ENCODE results near the gene PLK5.
"Not testable (repeated sequence)": the region's sequence is repeated elsewhere in the genome, so short reads cannot be mapped to it uniquely, and the experiment has no call there.

Gene PLK5, protein sequence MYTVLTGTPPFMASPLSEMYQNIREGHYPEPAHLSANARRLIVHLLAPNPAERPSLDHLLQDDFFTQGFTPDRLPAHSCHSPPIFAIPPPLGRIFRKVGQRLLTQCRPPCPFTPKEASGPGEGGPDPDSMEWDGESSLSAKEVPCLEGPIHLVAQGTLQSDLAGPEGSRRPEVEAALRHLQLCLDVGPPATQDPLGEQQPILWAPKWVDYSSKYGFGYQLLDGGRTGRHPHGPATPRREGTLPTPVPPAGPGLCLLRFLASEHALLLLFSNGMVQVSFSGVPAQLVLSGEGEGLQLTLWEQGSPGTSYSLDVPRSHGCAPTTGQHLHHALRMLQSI
- total RNA-seq, result 0.26 to 0.56 reads per million in 2 donors

DNA sequence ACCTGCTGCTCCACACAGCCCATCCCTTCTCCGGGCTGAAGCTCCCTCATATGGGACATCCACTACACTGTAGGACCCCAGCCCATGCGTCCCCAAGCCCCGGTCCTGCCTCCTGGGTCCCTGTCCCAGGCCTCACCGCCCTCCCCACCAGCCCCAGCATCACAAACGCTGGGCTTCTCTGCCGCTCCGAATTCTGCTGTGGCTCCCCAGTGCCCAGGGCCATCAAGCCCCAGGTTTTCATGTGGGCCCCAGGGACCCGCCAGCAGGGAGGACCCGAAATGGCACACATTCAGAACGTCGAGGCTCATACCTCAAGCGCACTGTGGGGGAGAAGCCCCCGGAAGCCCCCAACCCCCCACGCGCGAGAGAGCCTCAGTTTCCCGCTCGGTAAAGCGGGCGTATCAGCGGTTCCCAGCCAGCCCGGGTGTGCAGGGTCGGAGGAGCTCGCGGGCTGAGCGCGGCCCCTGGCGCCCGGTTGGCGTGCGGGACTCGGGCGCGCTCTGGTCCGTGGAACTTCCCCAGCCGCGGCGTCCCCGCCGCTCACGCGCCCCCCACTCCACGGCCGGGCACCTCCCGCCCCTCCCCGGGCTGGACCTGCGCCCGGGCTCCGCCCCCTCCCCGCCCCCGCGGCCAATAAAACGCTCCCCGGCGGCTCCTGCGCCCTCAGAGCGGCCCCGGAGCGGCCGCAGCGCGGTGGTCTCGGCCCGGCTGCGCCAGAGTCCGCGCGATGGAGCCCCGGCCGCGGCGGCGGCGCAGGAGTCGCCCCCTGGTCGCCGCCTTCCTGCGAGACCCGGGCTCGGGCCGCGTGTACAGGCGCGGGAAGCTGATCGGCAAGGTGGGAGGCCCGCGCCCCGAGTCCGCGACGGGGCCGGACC is at the start of gene PLK5:
Gene PLK5 (plus strand): TSS at position 666 of the 875 bp plus-strand sequence. CDS start 2,920 bp downstream, outside the sequence.
- no peak for DNase-seq

DNA sequence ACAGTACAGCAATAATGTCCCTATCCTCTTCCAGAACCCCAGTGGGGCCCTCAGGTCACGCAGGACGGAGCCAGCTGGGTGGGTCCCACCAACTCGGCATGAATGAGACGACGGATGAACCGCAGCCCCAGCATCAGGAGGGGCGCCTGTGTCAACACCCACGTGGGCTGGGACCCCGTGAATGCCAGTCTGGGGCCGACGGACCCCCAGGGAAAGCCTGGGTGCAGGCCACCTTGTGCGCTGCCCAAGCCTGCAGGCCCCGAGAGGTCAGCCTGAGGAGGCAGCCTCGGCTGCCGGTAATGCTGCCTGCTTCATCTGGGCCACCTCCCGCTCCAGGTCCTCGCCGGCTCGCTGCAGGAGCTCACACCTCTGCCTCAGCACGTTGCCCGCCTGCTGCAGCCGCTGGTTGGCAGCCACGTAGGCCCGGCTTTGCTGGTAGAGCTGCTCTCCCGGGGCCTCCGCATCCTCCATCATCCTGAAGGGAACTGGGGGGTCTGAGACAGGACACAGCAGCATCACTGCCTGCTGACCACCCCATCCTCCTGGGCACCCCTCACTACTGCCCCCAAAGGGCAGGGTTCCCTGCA is 49.0 kb upstream of the PLK5 start:
- no peak for DNase-seq

DNA sequence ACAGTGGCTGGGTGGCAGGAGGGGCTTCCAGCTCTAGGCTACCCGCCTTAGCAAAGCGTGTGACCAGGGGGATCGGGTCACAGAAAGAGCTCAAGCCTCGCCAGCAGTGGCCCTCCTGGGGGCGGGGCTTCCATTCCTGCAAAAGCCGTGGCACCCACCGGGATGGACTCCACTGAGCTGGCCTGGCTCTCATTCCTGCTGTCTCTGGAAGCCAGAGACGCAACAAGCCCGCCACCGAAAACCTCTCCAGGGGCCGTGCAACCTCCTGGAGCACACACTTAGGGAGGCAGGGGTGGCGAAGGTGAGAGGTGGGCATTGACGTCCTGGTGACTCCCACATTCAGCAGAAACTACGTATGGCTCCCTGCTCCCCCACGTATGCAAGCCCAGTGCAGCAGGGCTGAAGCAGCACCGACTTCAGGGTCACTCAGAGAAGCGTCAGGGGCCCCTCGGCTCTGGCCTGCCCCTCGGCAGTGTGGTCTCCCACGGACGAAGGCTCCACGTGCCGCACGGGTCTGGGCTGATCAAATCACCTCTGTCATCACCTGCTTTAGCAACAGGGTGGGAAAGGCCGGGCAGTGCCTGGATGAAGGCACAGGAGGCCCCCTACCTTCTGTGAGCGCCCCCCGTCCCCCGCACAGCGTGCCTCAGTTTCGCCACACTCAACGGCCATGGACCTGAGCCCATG is 48.0 kb upstream of the PLK5 start:
- no peak for DNase-seq

DNA sequence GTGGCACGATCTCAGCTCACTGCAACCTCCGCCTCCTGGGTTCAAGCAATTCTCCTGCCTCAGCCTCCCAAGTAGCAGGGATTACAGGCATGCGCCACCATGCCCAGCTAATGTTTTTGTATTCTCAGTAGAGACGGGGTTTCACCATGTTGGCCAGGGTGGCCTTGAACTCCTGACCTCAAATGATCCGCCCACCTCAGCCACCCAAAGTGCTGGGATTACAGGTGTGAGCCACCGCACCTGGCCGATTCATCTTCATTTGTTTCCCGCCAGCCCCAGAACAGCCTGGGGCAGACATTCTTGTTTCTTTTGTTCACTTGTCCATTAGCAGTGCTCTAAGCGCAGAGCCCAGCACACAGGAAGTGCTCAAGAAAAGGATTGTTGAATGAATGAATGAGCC is 46.8 kb upstream of the PLK5 start:
- not testable (repeated sequence) for DNase-seq

DNA sequence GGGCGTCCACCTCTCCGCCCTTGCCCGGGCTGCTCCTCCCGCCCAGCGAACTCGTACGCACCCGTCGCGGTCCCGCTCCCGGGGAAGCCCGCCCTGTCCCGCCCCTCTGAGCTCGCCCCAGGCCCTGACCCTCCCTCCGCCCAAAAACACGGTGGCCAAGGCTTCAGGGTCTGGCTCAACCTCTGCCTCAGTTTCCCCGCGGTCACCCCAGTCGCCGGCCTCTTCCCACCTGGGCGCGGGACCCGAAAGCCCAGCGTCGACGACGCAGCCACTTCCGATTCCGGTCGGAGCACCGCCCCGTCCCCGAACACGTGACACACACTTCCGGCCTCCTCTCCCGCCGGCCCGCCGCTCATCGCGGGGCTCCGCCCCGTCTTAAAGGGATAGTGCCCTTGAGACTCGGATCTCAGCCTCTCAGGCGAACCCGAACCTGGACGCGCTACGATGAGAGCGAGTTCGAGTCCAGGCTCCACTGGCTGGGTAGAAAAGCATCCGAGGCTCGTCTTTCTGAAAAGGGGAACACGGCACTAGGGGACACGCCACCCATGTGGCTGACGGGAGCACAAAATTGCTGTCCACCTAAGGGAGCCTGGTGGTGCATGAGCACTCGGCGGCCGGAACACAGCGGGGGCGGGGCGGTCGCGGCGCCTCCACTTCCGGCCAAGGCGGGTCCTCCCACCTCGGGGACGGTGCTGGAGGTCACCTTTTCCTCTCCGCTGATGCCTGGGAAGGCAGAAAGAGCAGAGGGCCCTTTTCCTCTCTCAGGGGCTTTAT is 44.8 kb upstream of the PLK5 start, which contains the start of gene C19orf25:
Gene C19orf25 (minus strand): TSS at position 282 of the 774 bp plus-strand sequence. CDS start 312 bp downstream, outside the sequence.
- DNase-seq, result peak; percentile 79

DNA sequence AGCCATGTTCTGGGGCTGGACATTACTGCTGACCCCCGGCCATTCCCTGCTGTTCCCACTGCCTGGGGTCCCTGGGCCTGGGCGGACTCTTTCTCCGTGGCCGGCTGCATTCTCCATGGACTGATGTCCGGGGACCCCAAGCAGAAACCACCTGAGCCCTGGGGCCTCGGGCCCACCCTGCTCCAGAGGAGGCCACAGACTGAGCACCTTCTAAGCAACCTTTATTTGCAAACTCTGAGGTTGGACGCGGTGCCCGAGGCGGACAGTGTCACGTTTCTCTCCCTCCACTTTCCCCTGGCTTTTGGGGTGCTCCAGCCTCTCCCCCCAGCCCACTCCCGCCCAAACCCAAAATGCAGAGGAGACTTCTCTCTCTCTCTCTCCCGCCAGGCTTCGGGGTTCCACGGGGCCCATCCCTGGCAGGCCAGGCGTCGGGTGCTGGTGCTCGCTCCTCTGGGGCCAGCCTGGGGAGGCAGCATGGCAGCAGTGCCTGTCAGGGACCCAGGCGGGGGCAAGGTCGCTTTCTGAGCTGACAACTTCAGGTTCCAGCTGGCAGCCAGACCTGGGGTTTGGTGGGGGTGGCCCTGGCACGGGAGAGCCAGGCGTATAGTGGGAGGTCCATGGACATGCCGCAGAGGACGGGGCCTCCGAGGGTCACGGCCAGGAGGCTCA is 42.5 kb upstream of the PLK5 start:
- no peak for DNase-seq

DNA sequence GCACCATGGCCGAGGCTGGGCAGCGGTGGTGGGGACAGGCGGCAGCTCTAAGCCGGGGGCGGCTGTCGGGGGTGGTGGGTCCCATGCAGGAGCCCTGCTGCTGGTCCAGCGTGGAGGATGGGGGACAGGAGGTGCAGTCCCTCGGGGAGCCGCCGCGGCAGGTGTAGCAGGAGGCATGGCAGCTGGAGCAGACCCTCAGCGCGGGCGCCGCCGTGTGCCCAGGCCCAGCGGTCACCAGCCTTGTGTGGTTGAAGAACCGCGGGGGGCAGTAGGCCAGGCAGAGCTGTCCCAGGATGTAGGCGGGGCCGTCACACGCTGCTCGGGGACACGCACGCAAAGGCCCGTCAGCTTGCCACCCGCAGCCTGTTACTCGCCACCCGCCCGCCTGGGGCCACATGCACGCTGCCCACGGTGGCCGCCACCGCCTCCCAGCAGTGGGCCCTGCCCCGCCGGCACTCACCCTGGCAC is 42.0 kb upstream of the PLK5 start:
- DNase-seq, result no peak

DNA sequence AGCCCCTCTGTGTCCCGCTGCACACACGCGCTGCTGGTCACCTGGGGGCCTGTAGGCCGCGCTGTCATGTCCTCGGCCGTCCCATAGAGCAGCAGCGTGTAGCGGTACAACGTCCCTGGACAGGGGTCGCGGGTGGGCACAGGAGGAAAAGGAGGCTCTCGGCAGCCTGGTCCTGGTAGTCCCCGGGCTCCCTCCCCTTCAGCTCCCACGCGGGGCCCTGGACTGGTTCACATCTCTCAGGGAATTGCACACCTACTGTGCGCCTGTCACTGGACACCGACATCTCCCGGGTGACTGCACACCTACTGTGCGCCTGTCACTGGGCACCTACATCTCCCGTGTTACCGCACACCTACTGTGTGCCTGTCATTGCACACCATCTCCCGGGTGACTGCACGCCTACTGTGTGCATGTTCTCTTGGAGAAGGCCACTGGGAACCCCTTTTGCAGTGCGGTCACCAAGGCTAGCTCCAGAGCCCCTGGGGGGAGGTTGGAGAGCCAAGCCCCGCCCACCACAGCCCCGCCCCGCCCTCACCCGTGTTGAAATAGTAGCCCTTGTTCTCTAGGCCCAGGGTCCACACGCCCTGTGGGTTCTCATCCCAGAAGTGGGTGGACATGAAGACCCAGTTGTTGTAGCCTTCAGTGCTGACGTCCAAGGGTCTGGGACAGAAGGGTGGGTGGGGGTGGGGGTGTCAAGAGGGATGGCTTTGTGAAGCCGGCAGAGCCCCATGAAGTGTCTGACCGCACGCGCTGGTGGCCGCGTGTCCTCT is 41.3 kb upstream of the PLK5 start:
- no peak for DNase-seq

DNA sequence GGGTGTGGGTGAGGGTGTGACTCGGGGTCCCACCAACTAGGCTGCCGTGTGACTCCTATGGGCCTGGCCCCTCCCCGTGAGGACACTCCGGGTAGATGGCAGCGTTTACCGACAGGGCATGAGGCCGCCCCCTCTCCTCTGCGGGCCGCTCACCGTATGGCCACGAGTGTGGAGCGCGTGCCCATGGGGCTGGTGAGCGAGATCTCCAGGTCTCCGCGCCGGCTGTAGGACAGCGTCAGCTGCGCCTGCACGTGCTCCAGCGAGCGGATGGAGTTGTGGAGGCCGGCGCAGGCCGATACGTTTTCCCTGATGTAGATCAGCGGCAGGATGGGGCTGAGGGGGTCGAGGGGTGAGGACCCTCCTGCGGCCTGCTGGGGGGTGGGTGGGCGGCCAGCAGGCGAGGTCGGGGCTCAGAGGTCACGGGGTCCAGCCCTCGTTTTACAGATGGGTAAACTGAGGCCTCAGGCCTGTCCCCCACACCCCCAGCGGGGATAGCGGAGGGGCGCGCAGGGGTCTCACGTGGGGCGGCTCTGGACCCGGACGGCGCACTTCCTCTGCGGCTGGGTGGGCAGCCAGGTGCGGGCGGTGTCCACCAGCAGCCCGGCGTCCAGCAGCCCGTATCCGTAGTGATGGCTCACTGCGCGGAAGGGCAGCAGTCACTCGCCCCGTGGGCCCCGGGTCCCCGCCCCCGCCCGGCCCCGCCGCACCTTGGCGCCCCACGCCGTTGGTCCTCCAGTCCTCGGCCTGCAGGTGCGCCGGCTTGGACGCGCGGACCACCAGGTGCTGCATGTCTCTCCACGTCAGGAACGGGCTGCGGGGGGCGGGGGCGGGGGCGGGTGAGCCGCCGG is 40.5 kb upstream of the PLK5 start:
- DNase-seq, result no peak

DNA sequence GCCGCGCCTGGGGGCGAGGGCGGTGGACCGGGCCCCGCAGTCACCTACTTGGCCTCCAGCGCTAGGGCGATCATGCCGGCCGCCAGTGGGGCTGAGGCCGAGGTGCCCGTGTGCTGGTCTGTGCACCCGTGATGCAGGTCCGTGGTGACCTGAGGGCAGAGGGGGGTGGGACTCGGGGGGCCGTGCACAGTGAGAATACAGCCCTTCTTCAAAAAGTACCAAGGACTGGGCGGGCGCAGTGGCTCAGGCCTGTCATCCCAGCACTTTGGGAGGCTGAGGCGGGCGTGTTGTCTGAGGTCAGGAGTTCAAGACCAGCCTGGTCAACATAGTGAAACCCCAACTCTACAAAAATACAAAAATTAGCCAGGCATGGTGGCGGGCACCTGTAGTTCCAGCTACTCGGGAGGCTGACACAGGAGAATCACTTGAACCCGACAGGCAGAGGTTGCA is 39.9 kb upstream of the PLK5 start:
- no peak for DNase-seq

DNA sequence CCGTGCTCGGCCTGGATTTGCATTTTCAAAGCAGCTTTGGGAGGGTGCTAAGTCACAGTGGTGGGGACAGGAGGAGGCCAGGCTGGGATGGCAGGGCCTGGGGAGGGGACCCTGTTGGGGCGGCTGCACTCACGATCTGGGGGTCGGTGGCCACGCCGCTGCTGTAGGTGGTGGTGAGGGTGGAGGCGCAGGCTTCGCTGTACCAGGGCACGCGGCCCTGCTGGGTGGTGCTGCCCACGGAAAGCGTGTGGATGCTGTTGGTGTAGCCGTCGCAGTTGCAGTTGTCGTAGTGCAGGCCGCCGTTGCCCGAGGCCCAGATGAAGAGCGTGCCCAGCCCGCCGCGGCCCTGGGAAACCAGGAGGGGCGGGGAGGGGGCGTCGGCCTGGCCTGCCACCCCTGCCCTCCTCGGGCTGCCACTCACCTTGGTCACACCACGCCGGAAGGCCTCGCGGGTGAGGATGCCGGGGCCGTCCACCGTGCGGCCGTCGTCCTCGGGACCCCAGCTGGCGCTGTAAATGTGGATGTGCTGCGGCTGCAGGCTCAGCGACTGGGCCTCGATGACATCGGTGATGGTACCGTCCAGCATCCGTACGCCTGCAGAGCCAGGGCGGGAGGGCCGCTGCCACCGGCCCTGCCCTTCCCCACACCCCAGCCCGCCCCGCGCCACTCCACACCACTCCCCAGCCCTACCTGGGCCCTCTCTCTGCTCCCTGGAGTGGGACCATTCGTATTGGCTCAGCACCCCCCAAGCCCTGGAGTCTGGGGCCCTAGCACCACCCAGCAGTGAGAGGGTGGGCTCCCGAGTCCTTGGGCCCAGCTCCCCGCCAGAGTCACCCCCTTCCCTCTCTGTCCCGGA is 36.9 kb upstream of the PLK5 start:
- no peak for DNase-seq

DNA sequence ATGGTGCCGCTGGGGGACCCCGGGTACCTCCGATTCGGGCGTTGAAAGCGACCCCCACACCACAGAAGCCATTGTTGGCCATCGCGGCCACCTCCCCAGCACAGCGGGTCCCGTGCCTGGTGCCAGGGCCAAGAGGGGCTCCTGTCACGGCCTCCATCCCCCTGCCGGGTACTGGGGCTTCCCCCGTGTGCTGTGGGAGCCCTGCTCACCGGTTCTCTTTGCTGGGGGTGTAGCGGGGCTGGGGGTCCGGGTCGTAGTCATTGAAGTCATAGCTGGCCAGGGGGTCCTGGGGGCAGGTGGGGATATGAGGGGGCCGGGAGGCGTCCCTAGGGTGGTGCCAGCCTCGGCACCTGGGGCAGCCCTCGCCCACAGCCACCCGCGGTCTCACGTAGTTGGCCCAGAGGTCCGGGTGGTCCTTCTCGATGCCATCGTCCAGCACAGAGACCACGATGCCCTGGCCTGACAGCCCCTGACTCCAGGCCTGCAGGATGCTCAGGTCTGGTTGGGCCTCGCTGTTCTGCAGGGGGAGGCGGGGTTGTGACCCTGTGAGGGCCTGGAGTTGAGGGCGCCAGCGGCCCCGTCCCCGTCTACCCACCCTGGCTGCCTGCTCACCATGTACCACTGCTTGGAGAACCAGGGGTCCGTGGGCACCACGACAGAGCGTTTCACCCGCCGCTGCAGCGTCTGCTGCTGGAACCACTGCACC is 36.1 kb upstream of the PLK5 start:
- no peak for DNase-seq

DNA sequence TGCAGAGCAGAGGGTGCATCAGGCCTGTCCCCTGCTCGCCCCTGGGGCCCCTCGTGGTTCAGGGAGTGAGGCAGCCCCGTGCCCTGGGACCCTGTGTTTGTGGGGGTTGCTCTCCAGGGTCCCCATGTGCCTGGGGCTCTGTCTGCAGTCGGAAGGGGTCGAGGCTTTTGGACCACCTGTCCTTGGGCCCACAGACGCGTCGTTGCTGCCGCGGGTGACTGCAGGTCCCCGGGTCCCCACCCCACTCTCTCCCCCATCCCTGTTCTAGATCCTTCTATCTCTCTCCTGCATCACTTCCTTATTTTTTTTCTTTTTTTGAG is 35.6 kb upstream of the PLK5 start:
- DNase-seq, result no peak

DNA sequence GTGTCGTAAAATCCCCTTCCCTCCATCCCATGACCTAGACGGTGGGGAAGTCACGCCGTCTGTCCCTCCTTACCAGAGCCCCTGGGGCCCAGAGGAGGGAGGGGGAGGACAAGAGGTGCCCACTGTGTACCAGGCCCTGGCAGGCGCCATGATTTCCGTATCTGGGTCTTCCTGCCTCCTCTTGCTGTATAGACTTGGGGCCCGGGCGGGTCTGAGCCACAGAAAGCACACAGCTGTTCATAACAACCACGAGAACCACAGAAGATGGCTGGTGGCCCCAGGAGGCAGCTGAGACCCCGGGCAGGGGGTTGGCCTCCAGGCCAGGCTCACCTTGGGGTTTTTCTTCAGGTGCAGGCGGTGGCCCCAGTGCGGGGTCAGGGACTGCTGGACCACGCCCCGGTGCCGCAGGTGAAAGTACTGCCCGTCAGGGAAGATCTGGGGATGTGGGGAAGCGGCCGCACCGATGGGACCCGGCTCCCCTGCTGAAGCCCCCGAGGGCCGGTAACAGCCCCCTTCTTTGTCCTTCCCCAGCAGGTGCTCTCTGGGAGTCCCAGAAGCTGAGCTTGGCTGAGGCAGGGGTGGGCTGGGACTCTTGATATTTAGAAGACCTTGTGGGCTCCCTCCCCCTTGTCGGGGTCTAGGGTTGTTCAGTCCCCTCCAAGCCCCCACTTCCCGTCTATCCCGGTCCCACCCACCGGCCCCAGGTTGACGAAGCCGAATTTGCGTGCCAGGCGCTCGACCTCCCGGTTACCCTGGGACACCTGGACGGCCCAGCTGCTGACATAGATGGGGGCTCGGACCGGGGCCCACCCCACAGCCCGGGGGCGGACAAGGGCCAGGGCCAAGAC is 34.2 kb upstream of the PLK5 start:
- no peak for DNase-seq

DNA sequence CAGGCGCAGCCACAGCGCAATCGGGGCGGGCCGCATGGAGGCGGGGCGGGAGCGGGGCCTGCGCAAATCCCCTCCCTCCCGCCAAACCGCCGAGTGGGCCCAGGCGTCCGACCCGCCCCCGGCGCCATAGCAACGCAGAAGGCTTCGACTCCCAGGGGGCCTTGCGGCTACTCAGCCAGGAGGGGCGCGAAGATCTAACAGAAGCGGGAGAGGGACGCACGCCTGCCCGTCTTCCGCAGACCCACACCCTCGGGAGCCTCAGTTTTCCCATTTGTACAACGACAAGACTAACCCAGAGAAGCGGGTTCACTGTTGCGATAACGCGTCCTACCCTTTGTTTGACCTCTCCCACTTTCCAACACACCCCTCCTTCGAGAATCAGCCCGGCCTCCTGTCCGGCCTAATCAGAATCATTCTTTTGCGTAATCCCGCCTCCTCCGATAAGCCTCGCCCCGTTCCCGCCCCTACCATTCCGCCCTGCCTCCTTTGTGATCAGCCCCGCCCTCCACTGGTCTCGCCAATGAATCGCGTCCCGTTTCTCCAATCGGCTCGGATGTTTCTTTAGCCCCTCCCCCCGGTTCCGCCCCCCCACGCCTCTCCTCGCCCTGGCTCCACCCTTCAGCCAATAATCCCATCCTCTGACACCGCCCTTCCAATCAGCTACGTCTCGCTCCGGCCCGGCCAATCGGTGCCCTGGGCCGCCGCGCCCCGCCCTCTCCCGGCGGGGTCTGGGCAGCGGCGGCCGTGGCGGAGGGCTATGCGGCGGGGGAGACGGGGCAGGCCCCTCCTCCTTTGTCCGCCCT is 33.4 kb upstream of the PLK5 start, which contains the start of gene PCSK4:
Gene PCSK4 (minus strand): TSS at position 40 of the 803 bp plus-strand sequence. CDS start 4 bp downstream, at position 36.
- DNase-seq, result peak; percentile 89
